ELF-1 (cell line): ENCODE data around the gene ZNF503.
A peak's percentile ranks its signal among the peaks of the same experiment; 100 is the strongest.

ENCODE experiments used
- DNase-seq: peaks from one replicate; pipeline ENCODE4 v3.0.0-alpha.2; 2016; ENCODE audit warnings: low read depth, low spot score

The ZNF503 gene

GRCh38 chr10:75401569-75402485, at the start of gene ZNF503:
ZNF503 (minus strand) TSS chr10:75401764; CDS start chr10:75401419, 345 bp downstream.
- DNase-seq, result peak; percentile 98

- no peak for DNase-seq
These were observed 49.4 kb upstream of the ZNF503 start for GRCh38 chr10:75450644-75451640.

GRCh38 chr10:75450075-75450445, 48.5 kb upstream of the ZNF503 start:
- DNase-seq, result no peak

GRCh38 chr10:75449382-75450074, 48.0 kb upstream of the ZNF503 start:
- DNase-seq, result no peak

- DNase-seq, result no peak
These were observed 46.6 kb upstream of the ZNF503 start for GRCh38 chr10:75448166-75448565.

- DNase-seq, result no peak
These were observed 44.9 kb upstream of the ZNF503 start for GRCh38 chr10:75446508-75446907.

GRCh38 chr10:75444781-75445386, 43.3 kb upstream of the ZNF503 start:
- no peak for DNase-seq

GRCh38 chr10:75443362-75443761, 41.8 kb upstream of the ZNF503 start:
- DNase-seq, result no peak

- no peak for DNase-seq
These were observed 40.1 kb upstream of the ZNF503 start for GRCh38 chr10:75441682-75442081.

- DNase-seq, result no peak
These were observed 39.6 kb upstream of the ZNF503 start for GRCh38 chr10:75441196-75441595.

GRCh38 chr10:75440271-75440793, 38.8 kb upstream of the ZNF503 start:
- no peak for DNase-seq

- DNase-seq, result no peak
These were observed 38.2 kb upstream of the ZNF503 start for GRCh38 chr10:75439811-75440210.

GRCh38 chr10:75438275-75438674, 36.7 kb upstream of the ZNF503 start:
- no peak for DNase-seq

GRCh38 chr10:75437693-75438092, 36.1 kb upstream of the ZNF503 start:
- no peak for DNase-seq

GRCh38 chr10:75436896-75437295, 35.3 kb upstream of the ZNF503 start:
- DNase-seq, result no peak

- DNase-seq, result no peak
These were observed 33.7 kb upstream of the ZNF503 start for GRCh38 chr10:75435291-75435690.

- DNase-seq, result no peak
These were observed 32.7 kb upstream of the ZNF503 start for GRCh38 chr10:75434291-75434690.

- peak; percentile 64 for DNase-seq
These were observed 31.7 kb upstream of the ZNF503 start for GRCh38 chr10:75433216-75433615.

GRCh38 chr10:75432763-75433162, 31.2 kb upstream of the ZNF503 start:
- DNase-seq, result no peak

GRCh38 chr10:75432176-75432575, 30.6 kb upstream of the ZNF503 start:
- DNase-seq, result no peak
